OCI-LY3 (cell line): ENCODE results near the gene BICDL1.

Experiments
- H2AFZ ChIP-seq: fragments of 200-600, 300-600 bp; shearing (Covaris generic); 2 replicates; pipeline ENCODE4 v1.6.0; 2014; ENCODE audit warnings: antibody characterized with exemption, low read depth, low read length
- H3K27ac ChIP-seq: fragments of 200-600, 300-600 bp; sonication (generic); 2 replicates; pipeline ENCODE4 v1.5.1; 2014; ENCODE audit warnings: mild to moderate bottlenecking, low read length, moderate library complexity, mixed read lengths
- H3K27me3 ChIP-seq: fragments of 200-600, 300-600 bp; sonication (generic); 2 replicates; pipeline ENCODE4 v1.6.1; 2014; ENCODE audit warnings: low read depth, low read length, mixed read lengths
- H3K36me3 ChIP-seq: fragments of 200-600, 300-600 bp; sonication (generic); replicated peaks from 2 replicates; pipeline ENCODE3; 2014; ENCODE audit warnings: low read depth, low read length, mixed read lengths
- H3K4me1 ChIP-seq: fragments of 300-600, 200-600 bp; sonication (generic); 2 replicates; pipeline ENCODE4 v1.6.1; 2014; ENCODE audit warnings: low read length, mixed read lengths
- H3K4me2 ChIP-seq: fragments of 200-600, 300-600 bp; sonication (generic); 2 replicates; pipeline ENCODE4 v1.6.1; 2014; ENCODE audit warnings: low read length, mixed read lengths
- H3K4me3 ChIP-seq: fragments of 300-600, 200-600 bp; sonication (generic); 2 replicates; pipeline ENCODE4 v1.5.1; 2014; ENCODE audit warnings: antibody characterized with exemption, mild to moderate bottlenecking, low read length, moderate library complexity
- H3K79me2 ChIP-seq: fragments of 300-600, 200-600 bp; shearing (Covaris generic); 2 replicates; pipeline ENCODE4 v1.6.1; 2014; ENCODE audit warnings: mild to moderate bottlenecking, low read length, mixed read lengths
- H3K9ac ChIP-seq: fragments of 300-600, 200-600 bp; shearing (Covaris generic); 2 replicates; pipeline ENCODE4 v1.6.0; 2014; ENCODE audit warnings: mild to moderate bottlenecking, low read length, moderate library complexity
- H3K9me3 ChIP-seq: fragments of 200-600, 300-600 bp; shearing (Covaris generic); 2 replicates; pipeline ENCODE4 v1.6.1; 2014; ENCODE audit warnings: low read length, mixed read lengths; ENCODE audit not compliant: insufficient read depth
- H4K20me1 ChIP-seq: fragments of 200-600, 300-600 bp; sonication (generic); 2 replicates; pipeline ENCODE4 v1.6.1; 2016; ENCODE audit warnings: low read length, mixed read lengths; ENCODE audit not compliant: insufficient read depth
- EZH2phosphoT487 ChIP-seq: fragments of 200-600 bp; shearing (Covaris generic); IDR thresholded peaks from 2 replicates; pipeline ENCODE4 v1.6.1; 2018; ENCODE audit warnings: antibody characterized with exemption, mixed run types, low read depth
- TF ChIP-seq, protein P1 (sequence below): fragments of 200-600, 300-600 bp; sonication (generic); IDR thresholded peaks from 2 replicates; pipeline ENCODE4 v1.5.1; 2014; ENCODE audit warnings: antibody characterized with exemption, low read length, low read depth

Gene BICDL1

DNA sequence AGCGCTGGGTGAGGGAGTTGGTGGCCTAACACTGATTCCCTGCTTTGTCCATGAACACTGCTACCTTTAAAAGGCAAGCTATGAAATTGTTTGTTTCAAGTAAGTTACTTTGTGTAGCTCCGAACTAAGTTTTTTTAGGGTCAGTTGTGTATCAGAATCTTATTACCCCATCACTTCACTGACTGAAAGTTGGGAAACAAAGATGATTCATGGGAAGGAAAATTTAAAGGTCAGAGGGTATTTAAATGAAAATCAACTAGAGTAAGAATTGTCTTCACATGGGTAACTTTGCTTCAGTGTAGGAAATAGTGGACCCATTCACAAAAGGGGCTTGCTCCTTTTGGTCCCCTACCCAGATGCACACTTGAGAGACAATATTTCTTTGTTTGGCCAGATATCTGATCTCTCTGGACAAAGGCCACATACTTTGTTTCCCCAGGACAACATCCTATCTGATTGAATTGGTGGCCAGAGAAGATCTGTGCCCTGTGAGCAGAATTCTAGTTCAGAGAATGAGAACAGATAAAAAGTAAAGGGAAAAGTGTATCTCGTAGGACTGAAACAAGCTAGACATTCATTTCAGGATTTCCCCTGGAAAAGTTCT lies 74.0 kb downstream of the BICDL1 start:
- Histone ChIP-seq H3K9me3 (no peaks in the 10 kb centered on the region), H4K20me1 (no peaks in the 10 kb centered on the region), H3K27ac (no peak overlapping the region), H3K4me3 (no peak overlapping the region), H3K9ac (no peak overlapping the region), H3K79me2 (no peaks in the 10 kb centered on the region), H3K4me2 (no peak overlapping the region), H2AFZ (no peak overlapping the region), H3K36me3 (peaks cover 6% of the 10 kb centered on the region), H3K27me3 (no peaks in the 10 kb centered on the region), H3K4me1 (no peaks in the 10 kb centered on the region)
- no peak for TF ChIP-seq EZH2phosphoT487
- TF ChIP-seq, protein P1, sequence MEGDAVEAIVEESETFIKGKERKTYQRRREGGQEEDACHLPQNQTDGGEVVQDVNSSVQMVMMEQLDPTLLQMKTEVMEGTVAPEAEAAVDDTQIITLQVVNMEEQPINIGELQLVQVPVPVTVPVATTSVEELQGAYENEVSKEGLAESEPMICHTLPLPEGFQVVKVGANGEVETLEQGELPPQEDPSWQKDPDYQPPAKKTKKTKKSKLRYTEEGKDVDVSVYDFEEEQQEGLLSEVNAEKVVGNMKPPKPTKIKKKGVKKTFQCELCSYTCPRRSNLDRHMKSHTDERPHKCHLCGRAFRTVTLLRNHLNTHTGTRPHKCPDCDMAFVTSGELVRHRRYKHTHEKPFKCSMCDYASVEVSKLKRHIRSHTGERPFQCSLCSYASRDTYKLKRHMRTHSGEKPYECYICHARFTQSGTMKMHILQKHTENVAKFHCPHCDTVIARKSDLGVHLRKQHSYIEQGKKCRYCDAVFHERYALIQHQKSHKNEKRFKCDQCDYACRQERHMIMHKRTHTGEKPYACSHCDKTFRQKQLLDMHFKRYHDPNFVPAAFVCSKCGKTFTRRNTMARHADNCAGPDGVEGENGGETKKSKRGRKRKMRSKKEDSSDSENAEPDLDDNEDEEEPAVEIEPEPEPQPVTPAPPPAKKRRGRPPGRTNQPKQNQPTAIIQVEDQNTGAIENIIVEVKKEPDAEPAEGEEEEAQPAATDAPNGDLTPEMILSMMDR, result no peak

DNA sequence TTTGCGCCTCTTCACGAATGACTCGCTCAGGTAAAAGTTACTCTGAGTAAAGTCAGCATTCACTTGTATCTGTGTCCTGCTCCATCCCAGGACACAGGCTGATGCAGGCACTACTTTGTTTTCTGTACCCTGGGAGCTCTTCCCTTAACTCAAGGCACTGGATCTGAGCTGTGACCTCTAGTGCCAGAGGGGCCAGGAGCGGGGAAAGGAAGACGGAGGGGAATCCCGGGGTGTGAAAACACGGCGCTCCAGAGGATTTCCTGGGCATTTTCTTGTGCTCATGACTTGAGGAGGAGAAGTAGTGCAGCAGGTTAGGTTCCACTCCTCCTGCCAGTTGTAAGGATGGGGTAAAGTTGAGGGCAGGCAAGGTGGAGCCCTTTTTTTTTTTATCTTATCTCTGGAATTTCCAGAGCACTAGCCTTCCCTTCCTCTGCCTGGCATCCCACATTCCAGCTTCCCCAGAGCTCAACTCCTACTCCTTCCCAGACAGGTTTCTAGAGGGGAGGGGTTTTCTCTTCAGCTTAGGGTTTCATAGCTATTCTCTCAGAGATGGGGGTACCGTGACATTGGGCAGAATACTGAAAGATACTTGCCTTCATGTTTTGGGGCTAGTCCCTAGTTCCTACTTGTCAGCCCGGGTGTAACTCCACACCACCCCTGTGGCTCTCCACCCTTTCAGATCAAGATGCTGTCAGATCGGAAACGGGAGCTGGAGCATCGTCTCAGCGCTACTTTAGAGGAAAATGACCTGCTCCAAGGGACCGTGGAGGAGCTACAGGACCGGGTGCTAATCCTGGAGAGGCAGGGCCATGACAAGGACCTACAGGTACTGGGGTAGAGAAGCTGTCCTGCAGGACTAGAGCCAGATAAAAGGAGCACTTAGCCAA lies 75.3 kb downstream of the BICDL1 start:
- Histone ChIP-seq H3K4me3 (no peak overlapping the region), H3K36me3 (peaks cover 6% of the 10 kb centered on the region), H3K9me3 (no peaks in the 10 kb centered on the region), H3K4me1 (no peaks in the 10 kb centered on the region), H3K27ac (no peak overlapping the region), H2AFZ (no peak overlapping the region), H3K79me2 (no peaks in the 10 kb centered on the region), H3K4me2 (no peak overlapping the region), H3K9ac (no peak overlapping the region), H4K20me1 (no peaks in the 10 kb centered on the region), H3K27me3 (no peaks in the 10 kb centered on the region)
- TF ChIP-seq, protein P1, result no peak
- no peak for TF ChIP-seq EZH2phosphoT487

DNA sequence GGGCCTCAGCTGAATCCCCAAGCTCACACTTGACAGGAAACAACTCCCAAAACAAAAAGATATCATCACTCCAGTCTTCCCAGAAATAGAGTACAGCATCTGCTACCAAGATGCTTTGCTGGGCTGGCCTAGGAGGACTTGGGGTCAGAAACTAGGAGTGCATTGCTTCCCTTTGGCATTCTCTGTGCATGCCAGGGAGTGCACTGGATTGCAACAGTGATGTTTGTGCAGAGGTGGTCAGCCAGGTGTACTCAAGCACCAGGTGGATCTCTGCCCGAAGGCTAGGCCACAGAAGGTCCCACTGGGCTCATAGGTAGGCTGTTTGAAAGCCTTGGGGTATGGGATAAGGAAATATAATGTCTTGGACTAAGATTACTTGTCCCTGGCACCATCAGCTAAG lies 76.4 kb downstream of the BICDL1 start:
- Histone ChIP-seq H4K20me1 (no peaks in the 10 kb centered on the region), H3K36me3 (peaks cover 6% of the 10 kb centered on the region), H3K79me2 (no peaks in the 10 kb centered on the region), H3K4me2 (no peak overlapping the region), H3K4me1 (no peaks in the 10 kb centered on the region), H3K27ac (no peak overlapping the region), H3K9me3 (no peaks in the 10 kb centered on the region), H3K4me3 (no peak overlapping the region), H3K9ac (no peak overlapping the region), H2AFZ (no peak overlapping the region), H3K27me3 (no peaks in the 10 kb centered on the region)
- TF ChIP-seq, protein P1, result no peak
- TF ChIP-seq EZH2phosphoT487, result no peak

DNA sequence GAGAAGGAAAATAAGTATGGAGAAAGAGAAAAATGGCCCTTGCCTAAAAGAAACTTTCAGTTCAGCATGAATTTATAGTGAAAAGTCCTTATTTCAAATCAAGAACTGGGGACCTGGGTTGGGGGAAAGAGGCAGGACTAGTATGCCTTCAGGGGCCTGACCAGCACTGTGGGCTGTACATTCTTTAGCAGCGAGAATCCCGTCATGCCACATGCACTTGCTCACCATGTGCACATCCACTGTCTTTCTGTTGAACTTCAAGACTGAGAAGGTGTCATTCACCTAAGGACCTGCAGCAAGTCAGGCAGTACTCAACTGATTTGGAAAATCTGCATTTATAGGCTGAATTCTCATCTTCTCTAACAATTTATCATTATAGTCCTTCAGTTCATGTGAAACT lies 77.3 kb downstream of the BICDL1 start:
- Histone ChIP-seq H2AFZ (no peak overlapping the region), H3K4me1 (no peaks in the 10 kb centered on the region), H3K79me2 (no peaks in the 10 kb centered on the region), H3K9me3 (no peaks in the 10 kb centered on the region), H3K9ac (no peak overlapping the region), H4K20me1 (no peaks in the 10 kb centered on the region), H3K27me3 (no peaks in the 10 kb centered on the region), H3K27ac (no peak overlapping the region), H3K4me2 (no peak overlapping the region), H3K36me3 (peaks cover 6% of the 10 kb centered on the region), H3K4me3 (no peak overlapping the region)
- TF ChIP-seq EZH2phosphoT487, result no peak
- TF ChIP-seq, protein P1, result no peak
